GM04504 (cell line): Measurements from ENCODE around the gene RAB44.

ENCODE experiments used
- DNase-seq: peaks from one replicate; pipeline ENCODE4 v3.0.0-alpha.2; 2012; ENCODE audit warnings: low read depth

Gene RAB44

GRCh38 chr6:36771145-36771544 is 73.5 kb downstream of the RAB44 start:
- DNase-seq = no peak

GRCh38 chr6:36772397-36772796 is 74.8 kb downstream of the RAB44 start:
- DNase-seq = no peak

- DNase-seq = no peak
These were observed 76.7 kb downstream of the RAB44 start for GRCh38 chr6:36774331-36774730.

GRCh38 chr6:36776167-36776566 is 78.5 kb downstream of the RAB44 start:
- DNase-seq = no peak

GRCh38 chr6:36777801-36778200 is 80.2 kb downstream of the RAB44 start:
- DNase-seq = no peak

- DNase-seq = no peak
These were observed 81.6 kb downstream of the RAB44 start for GRCh38 chr6:36779227-36779626.

DNA sequence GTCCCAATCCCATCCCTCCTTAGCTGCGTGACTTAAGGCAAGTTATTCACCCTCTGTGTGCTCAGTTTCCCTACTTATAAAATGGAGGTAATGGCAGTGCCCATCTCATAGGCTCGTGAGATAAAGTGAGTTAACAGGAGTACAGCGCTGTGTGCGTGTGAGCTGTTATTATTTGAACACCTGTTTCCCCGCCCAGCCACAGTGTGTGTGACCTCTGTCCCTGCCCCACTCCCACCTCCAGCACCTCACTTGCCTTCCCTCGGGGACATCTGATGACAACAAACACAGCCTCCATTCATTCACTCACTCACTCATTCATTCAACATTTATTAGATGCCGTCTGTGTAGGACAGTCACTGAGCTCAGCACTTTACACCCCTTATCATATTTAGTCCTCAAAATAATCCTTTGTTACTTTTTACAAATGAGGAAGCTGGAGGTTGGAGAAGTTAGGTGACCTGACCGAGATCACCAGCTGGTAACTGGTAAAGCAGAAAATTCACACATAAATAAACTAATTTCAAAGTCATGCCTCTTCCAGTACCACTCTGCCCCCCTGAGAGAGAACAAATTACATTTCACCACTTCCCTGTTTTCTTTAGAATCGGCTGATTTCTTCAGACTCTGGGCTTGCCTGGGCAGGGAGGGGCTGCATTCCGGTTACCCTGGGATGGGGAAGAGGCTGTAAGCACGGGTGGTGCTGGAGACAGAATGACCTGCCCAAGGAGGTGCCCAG is 83.0 kb downstream of the RAB44 start:
- DNase-seq = no peak

- no peak for DNase-seq
These were observed 84.0 kb downstream of the RAB44 start for GRCh38 chr6:36781669-36782068.
